BJ (cell line): ENCODE data around the gene TXNDC2. TPM values are rescaled to one million over a fixed set of nuclear protein-coding genes. Genes with fewer than 3 reads are reported as not detected.

Source experiments
- CTCF ChIA-PET: fragments of 350-600 bp; formaldehyde crosslinking; extraction: SDS; loops from one replicate; lab custom pipeline; 2021; ENCODE audit warnings: antibody characterized with exemption, inconsistent platforms; lab: Yijun Ruan, JAX
- POLR2A ChIA-PET: fragments of 300-600 bp; sonication (Branson Sonifier 250); formaldehyde crosslinking; extraction: SDS; loops from one replicate; lab custom pipeline; 2021; ENCODE audit warnings: antibody characterized with exemption; lab: Charles Lee
- DNase-seq: peaks from one replicate; pipeline ENCODE4 v3.0.0-alpha.2; 2011; ENCODE audit warnings: low read depth
- H3K27me3 ChIP-seq: 2 replicates; pipeline ENCODE4 v1.6.0; 2011; ENCODE audit warnings: low read length; ENCODE audit not compliant: control insufficient read depth, insufficient read depth
- H3K36me3 ChIP-seq: 2 replicates; pipeline ENCODE4 v1.5.1; 2011; ENCODE audit warnings: low read length; ENCODE audit not compliant: control insufficient read depth, insufficient read depth
- H3K4me3 ChIP-seq: 2 replicates; pipeline ENCODE4 v1.5.1; 2011; ENCODE audit warnings: low read depth, mild to moderate bottlenecking, control low read depth, low read length
- polyA plus RNA-seq: library from polyadenylated mRNA; depleted of rRNA; stranded (reverse); fragments of >200 nt; gene quantifications from 2 replicates; pipeline ENCODE4 v1.2.3, GENCODE V29; 2011
- TF ChIP-seq, protein P1 (sequence below): IDR thresholded peaks from 2 replicates; pipeline ENCODE4 v1.5.1; 2011; ENCODE audit warnings: low read depth, mild to moderate bottlenecking, control low read depth, inconsistent platforms, low read length, moderate library complexity; ENCODE audit not compliant: insufficient read depth

Gene TXNDC2
- polyA plus RNA-seq, 1 experiment = 0.20 TPM

DNA sequence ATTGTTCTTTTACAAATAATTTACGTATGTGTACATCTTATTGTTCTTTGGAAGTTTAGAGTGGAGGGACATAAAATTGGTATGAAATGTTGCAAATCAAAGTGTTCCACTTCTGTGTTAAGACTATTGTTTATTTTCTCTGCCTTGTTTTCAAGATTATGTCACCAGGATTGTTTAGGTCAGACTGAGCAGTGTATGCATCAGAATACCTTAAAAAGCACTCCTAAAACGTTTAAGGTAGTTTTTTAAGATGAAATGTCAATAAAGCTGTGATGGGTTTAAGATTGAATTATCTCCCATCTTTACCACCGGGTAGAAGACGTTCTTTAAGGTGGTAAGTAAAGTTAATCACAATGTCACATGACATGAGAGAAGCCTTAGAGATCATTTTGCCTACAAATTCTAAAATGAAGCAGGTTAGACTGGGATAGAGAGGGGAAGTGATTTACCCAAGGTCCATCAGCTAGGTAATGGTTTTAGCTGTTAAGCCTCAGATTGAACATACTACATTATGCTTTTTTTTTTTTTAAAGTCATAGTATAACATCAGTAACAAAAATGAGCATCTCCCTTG lies 38.7 kb downstream of the TXNDC2 start:
- CTCF ChIA-PET = no interaction called here
- Histone ChIP-seq H3K4me3 (no peak overlapping the region), H3K36me3 (no peaks in the 10 kb centered on the region), H3K27me3 (no peaks in the 10 kb centered on the region)
- DNase-seq = no peak
- TF ChIP-seq, protein P1, sequence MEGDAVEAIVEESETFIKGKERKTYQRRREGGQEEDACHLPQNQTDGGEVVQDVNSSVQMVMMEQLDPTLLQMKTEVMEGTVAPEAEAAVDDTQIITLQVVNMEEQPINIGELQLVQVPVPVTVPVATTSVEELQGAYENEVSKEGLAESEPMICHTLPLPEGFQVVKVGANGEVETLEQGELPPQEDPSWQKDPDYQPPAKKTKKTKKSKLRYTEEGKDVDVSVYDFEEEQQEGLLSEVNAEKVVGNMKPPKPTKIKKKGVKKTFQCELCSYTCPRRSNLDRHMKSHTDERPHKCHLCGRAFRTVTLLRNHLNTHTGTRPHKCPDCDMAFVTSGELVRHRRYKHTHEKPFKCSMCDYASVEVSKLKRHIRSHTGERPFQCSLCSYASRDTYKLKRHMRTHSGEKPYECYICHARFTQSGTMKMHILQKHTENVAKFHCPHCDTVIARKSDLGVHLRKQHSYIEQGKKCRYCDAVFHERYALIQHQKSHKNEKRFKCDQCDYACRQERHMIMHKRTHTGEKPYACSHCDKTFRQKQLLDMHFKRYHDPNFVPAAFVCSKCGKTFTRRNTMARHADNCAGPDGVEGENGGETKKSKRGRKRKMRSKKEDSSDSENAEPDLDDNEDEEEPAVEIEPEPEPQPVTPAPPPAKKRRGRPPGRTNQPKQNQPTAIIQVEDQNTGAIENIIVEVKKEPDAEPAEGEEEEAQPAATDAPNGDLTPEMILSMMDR = no peak
- POLR2A ChIA-PET = no interaction called here

DNA sequence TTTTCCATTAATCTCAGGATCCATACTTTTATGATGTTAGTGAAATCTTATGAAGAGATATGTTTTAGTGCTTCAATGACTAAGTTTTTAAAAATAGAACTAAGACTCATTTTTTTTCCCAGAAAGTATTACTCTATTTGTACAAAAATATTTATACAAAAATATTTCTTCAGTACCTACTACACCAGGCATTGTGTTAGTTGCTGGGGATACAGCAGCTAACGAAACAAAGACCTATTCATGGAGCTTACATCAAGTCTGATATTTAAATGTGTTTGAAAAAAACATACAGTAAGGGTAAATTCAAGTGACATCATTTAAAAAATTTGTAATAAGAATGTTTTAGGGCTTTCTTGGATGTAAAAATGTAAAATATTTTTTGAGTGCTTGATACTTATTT lies 39.6 kb downstream of the TXNDC2 start:
- no peak overlapping the region for H3K4me3 ChIP-seq
- TF ChIP-seq, protein P1 = no peak
- H3K27me3 ChIP-seq = no peaks in the 10 kb centered on the region
- ChIA-PET CTCF (interaction anchor here (1.0 kb wide), 1 partner anchor 155 kb away, joined by 3 read pairs; no protein-coding TSS in a partner anchor), POLR2A (interaction anchor here (0.6 kb wide), 1 partner anchor 298 kb away, joined by 3 read pairs; no protein-coding TSS in a partner anchor)
- no peaks in the 10 kb centered on the region for H3K36me3 ChIP-seq
- no peak for DNase-seq

DNA sequence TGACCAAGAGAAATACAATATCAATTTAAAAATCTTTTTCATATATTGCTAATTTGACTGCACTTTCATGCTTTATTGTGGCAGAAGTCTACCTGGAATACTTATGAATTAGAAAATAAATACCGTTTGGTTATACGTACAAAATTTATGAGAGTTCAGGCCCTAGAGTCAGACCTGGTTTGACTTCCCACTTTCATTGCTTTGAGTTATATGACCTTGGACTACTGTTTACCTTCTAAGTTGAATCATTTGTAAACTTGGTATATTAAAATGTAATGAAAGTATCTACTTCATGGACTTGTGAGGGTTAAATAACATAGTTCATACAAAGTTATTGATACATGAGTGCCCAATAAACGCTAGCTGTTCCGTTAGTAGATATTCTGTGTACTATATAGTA lies 40.0 kb downstream of the TXNDC2 start:
- Histone ChIP-seq H3K27me3 (no peaks in the 10 kb centered on the region), H3K36me3 (no peaks in the 10 kb centered on the region), H3K4me3 (no peak overlapping the region)
- POLR2A ChIA-PET = no interaction called here
- TF ChIP-seq, protein P1 = no peak
- CTCF ChIA-PET = interaction anchor here (1.0 kb wide), 1 partner anchor 156 kb away, joined by 3 read pairs; no protein-coding TSS in a partner anchor
- no peak for DNase-seq

DNA sequence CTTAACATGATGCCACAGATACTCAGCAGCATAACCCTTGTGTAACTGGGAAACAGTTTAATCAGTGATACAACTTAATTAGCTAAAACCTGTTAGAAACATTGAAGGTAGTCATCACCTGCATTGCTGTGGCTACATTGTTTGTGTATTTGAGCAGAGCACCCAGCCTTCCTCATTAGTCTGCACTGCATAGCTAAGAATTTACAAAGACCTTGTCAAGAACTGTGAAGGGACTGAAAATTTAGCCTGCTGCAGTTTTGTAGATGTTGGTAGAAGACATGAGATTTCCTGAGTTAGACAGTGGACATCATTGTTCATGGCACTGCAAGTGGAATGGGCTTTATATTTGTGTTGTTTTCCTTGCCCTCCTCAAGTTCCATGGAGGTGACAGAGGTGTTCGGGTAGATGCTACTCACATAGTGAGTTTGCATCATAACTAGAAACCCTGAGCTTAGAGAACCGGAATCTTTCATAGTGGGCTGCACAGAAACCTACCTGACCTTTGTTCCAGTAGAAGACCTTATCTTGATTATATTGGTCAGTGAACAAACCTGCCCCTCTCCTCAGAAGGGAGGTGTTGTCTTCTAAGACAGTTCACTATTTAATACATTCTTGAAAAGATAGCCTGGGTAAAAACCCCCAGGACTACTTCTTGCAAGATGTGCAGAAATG lies 40.6 kb downstream of the TXNDC2 start:
- TF ChIP-seq, protein P1 = no peak
- ChIA-PET CTCF (no interaction called here), POLR2A (no interaction called here)
- H3K36me3 ChIP-seq = no peaks in the 10 kb centered on the region
- H3K4me3 ChIP-seq = no peak overlapping the region
- DNase-seq = no peak
- H3K27me3 ChIP-seq = no peaks in the 10 kb centered on the region

DNA sequence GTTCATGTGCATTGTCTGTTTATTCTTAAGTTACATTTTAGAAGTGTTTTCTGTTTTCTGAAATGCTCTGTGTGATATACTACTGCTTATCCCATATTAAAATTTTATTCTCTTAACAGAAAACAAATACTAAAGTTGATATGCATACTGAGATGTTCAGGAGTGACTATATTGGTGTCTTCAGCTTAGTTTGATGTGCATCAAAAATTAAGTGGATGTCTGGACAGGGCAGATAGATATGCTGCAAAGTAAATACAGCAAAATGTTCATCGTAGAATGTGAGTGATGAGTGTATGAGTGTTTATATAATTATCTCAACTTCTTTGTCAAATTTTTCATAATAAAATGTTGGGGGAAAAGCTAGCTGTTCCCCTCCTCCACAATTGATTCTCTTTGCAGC lies 41.2 kb downstream of the TXNDC2 start:
- ChIA-PET POLR2A (no interaction called here), CTCF (no interaction called here)
- no peak for DNase-seq
- H3K36me3 ChIP-seq = no peaks in the 10 kb centered on the region
- no peak overlapping the region for H3K4me3 ChIP-seq
- TF ChIP-seq, protein P1 = no peak
- no peaks in the 10 kb centered on the region for H3K27me3 ChIP-seq
